MG63 (cell line): Measurements from ENCODE around the gene CTTN. TPM values are rescaled to one million over a fixed set of nuclear protein-coding genes. Genes with fewer than 3 reads are reported as not detected.

Experiments
- DNase-seq: peaks from one replicate; pipeline ENCODE4 v3.0.0-alpha.2; 2020
- H3K27me3 ChIP-seq: fragments of 250-450 bp; sonication (Bioruptor Pico); 2 replicates; pipeline ENCODE4 v1.5.1; 2020; ENCODE audit warnings: mild to moderate bottlenecking, moderate library complexity
- H3K36me3 ChIP-seq: fragments of 250-450 bp; sonication (Bioruptor Pico); 2 replicates; pipeline ENCODE4 v1.5.1; 2020; ENCODE audit warnings: mild to moderate bottlenecking, moderate library complexity
- H3K4me3 ChIP-seq: fragments of 250-450 bp; sonication (Bioruptor Pico); 2 replicates; pipeline ENCODE4 v1.5.1; 2020; ENCODE audit warnings: mild to moderate bottlenecking, moderate library complexity
- H3K9me3 ChIP-seq: fragments of 250-450 bp; sonication (Bioruptor Pico); 2 replicates; pipeline ENCODE4 v1.5.1; 2020; ENCODE audit warnings: mild to moderate bottlenecking, moderate library complexity
- total RNA-seq: library from RNA; depleted of rRNA; stranded (reverse); fragments of >200 nt; shearing (Covaris generic); gene quantifications from 2 replicates; pipeline ENCODE4 v1.2.3, GENCODE V29; 2014; ENCODE audit warnings: low replicate concordance; rRNA removed

The CTTN gene
- total RNA-seq, 1 experiment from 2014 or later, result 153 TPM

DNA sequence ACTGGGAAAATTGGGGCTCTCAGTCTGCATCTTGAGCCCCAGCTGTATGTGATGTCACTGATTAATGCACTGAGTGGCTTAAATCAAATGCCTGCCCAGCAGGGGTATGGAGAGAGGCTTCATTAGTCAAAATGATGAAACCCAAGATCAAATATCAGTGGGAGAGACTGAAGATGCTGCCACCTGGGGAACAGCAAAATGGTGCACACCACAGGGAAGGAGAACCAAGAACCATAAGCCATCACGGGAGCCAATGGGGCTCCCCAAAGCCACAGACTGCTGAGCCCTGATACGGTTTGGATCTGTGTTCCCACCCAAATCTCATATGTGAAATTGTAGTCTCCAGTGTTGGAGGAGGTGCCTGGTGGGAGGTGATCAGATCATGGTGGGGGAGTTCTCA lies 85.6 kb downstream of the CTTN start:
- DNase-seq, result no peak
- Histone ChIP-seq H3K27me3 (no peaks in the 10 kb centered on the region), H3K4me3 (no peak overlapping the region), H3K36me3 (no peaks in the 10 kb centered on the region), H3K9me3 (no peaks in the 10 kb centered on the region)

DNA sequence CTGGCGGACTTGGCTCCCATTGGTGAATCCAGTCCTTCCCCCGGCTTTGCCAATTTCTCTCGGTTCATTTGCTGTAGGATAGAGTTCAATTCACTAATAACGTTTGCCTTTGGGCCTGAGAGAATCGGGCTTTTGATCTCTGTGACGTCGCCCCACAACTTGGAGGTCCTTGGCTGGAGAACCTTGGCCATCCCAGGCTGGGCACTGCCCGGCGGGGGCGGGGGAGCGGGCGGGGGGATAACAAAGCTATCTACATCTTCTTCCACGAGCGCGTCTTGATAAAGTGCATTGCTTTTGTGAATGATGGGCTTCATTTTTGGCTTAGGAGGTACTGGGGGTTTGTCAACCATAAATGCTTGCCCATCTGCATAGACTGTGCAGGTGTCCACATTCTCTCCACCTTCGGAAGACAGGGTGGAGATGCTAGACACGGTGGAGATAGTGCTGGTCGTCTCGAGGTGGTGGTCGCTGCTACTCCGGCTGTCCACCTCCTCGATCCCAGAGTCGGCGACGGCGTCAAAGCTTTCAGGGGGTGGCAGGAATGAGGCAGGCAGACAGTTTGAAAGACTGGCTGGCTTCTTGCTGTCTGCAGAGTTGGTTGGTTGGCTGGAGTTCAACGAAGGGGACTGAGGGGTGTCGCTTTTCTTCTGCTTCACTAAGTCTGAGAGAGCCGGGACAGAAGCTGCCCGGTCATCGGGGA lies 87.1 kb downstream of the CTTN start:
- Histone ChIP-seq H3K9me3 (no peaks in the 10 kb centered on the region), H3K4me3 (no peak overlapping the region), H3K27me3 (no peaks in the 10 kb centered on the region)

DNA sequence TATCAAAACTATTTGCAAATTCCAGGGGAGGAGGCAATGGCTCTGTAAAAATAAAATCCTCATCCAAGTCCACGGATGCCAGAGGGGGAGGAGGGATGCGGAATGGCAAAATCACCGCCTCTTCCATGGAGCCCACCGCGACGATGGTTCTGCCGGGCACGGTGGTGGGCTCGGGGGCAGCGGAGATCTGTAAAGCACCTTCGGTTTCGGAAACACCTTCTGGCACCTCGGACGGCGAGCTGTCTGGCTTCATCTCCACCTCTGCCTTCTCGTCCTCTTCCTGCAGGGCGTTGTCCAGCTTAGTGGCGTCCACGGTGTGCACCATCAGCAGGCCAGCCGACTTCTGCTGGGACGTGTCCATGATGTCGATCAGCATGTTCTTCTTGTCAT lies 87.7 kb downstream of the CTTN start:
- H3K9me3 ChIP-seq, result no peaks in the 10 kb centered on the region
- H3K4me3 ChIP-seq, result no peak overlapping the region
- DNase-seq, result no peak
- H3K36me3 ChIP-seq, result no peaks in the 10 kb centered on the region
- H3K27me3 ChIP-seq, result no peaks in the 10 kb centered on the region

More for the DNA sequence above, 87.1 kb downstream of the CTTN start:
- no peaks in the 10 kb centered on the region for H3K36me3 ChIP-seq
- DNase-seq, result no peak

Other genes with a start within 250 kb of the CTTN start
- gene FADD, start 195.2 kb upstream of the CTTN start, total RNA-seq, result 37.8 and 91.0 TPM in 2 replicates
- gene PPFIA1, start 127.8 kb upstream of the CTTN start, total RNA-seq, result 19.8 and 26.7 TPM in 2 replicates